GM12873 (cell line): ENCODE results near the gene MTERF1.

ENCODE experiments used
- TF ChIP-seq, protein P1 (sequence below): IDR thresholded peaks from 2 replicates; pipeline ENCODE4 v1.5.1; 2012; ENCODE audit warnings: low read depth, mild to moderate bottlenecking, moderate library complexity, low read length, control low read depth; ENCODE audit not compliant: insufficient read depth; ENCODE audit errors: missing control alignments

MTERF1 gene

GRCh38 chr7:91892821-91893340 lies 12.4 kb upstream of the MTERF1 start:
- TF ChIP-seq, protein P1, sequence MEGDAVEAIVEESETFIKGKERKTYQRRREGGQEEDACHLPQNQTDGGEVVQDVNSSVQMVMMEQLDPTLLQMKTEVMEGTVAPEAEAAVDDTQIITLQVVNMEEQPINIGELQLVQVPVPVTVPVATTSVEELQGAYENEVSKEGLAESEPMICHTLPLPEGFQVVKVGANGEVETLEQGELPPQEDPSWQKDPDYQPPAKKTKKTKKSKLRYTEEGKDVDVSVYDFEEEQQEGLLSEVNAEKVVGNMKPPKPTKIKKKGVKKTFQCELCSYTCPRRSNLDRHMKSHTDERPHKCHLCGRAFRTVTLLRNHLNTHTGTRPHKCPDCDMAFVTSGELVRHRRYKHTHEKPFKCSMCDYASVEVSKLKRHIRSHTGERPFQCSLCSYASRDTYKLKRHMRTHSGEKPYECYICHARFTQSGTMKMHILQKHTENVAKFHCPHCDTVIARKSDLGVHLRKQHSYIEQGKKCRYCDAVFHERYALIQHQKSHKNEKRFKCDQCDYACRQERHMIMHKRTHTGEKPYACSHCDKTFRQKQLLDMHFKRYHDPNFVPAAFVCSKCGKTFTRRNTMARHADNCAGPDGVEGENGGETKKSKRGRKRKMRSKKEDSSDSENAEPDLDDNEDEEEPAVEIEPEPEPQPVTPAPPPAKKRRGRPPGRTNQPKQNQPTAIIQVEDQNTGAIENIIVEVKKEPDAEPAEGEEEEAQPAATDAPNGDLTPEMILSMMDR = no peak

DNA sequence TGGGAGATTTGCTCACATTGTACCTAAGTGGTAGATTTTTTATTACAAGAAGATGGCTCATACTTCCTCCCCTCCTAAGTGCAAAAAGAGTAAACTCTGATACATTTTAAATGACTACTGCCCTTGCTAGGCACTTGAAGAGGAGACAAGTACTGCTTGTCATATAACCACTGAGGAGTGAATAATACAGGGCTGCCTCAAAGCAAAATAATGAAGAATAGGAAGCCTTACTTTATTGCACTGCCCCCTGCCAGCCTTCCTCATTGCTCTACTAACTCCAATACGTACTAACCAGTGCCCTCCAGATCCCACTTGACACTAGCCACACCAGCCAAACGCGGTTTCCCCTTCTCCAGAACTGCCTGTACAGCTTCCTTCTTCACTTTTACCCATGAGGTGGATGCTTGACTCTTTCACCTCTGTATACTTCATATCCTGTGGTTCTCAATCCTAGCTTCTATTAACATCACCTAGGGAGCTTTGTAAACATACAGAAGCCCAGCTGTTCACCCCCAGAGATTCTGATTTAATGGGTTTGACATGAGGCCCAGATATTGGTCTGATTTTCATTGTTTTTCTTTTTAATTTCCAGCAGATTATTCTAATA lies 11.7 kb upstream of the MTERF1 start:
- TF ChIP-seq, protein P1 = no peak

DNA sequence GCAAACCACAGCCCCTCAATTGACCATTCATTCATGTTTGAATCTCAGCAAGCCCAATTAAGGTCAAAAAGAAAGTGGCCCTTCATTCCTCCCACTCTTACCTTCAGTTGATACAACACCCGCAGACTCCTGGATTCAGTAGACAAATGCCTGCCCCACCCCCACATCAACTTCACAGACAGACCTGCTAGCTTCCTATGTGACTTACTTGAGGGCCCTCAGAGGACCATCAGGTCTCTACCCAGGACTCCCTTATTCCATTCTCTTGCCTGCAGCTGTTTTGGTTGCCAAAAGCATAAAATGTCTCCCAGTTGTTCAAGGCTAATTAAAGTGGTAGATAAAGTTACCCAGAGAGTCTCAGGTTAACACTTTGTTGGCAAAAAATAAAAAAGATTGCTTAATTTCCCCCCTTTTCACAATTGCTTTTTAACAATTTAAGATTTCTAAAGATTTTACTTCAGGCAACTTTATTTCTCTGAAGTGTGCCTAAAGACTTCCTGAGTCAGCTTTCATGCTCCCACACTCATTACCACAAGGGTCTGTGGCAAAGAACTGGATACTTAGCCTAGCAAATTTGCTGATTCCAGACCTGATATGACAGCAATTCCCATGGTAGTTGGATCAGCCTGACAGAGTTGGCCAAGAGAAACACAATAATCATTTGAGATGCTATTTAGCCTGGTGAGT lies 3.3 kb upstream of the MTERF1 start:
- TF ChIP-seq, protein P1 = no peak

GRCh38 chr7:91880016-91880412 lies 488 bp downstream of the MTERF1 start:
- TF ChIP-seq, protein P1 = no peak

DNA sequence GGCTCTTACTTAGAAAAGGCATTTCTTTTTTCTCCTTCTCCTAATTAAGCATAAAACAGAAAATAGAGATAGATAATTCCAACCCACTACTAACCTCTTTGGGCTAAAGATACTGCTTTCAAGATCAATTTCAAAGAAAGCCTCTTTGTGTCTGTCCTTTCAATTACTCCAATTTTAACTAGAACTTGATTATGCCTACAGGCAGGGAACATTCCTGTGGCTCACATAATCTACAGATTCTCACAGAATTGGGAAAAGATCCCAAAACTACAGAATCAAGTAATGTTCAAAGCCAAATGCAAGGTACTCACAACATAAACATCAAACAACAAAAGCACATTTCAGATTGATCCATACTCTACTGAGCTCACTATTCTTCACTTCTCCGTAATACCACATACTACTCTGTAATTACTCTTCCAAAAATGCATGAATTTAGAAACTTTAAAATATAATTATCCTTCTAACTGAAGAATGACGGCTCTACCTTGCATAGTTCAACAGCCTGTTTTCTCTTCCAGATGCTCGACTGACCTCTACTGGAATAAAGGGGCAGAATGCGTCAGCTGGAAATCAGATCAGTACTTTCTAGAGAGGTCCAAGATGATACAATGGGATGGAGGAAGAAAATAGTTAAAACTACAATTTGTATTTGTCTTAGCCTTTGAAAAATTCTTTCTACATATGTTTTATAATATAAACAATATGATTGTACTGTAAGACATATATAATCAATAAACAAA lies 3.9 kb downstream of the MTERF1 start:
- TF ChIP-seq, protein P1 = no peak

- TF ChIP-seq, protein P1 = no peak
Measured at GRCh38 chr7:91875851-91876250, 4.7 kb downstream of the MTERF1 start.

DNA sequence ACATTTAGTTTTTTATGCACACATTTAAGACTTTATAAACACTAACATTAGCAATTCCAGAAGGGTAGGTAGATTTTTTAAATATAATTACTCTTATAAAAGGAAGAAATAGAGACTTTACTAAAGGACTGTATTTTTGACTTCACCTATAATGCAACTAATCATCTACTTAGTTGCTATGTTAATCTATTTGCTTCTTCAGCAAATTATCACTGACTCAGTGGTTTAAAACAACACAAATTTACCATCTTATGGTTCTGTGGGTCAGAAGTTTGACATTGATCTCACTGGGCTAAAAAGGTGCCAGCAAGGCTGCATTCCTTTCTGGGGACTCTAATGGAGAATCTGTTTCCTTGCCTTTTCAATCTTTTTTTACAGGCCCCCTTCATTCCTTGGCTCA lies 7.6 kb downstream of the MTERF1 start:
- TF ChIP-seq, protein P1 = no peak
